H9 (cell line): ENCODE data around the gene C16orf78. TPM values are rescaled to one million over a fixed set of nuclear protein-coding genes. Genes with fewer than 3 reads are reported as not detected.

Experiments used
- DNase-seq: peaks from one replicate; pipeline ENCODE4 v3.0.0-alpha.2; 2017
- H2AFZ ChIP-seq: one replicate; pipeline ENCODE4 v1.6.1; 2013; ENCODE audit warnings: mild to moderate bottlenecking, low read length, control low read depth, moderate library complexity
- H2AK5ac ChIP-seq: 2 replicates; pipeline ENCODE4 v1.6.1; 2013; ENCODE audit warnings: low read length, control low read depth, mixed read lengths; ENCODE audit not compliant: insufficient read length
- H2BK120ac ChIP-seq: one replicate; pipeline ENCODE4 v1.6.1; 2013; ENCODE audit warnings: low read depth, mild to moderate bottlenecking, low read length, control low read depth, inconsistent platforms; ENCODE audit not compliant: poor library complexity, severe bottlenecking
- H2BK12ac ChIP-seq: 2 replicates; pipeline ENCODE4 v1.6.1; 2013; ENCODE audit warnings: low read length, control low read depth, mixed read lengths, low read depth; ENCODE audit not compliant: insufficient read length
- H2BK15ac ChIP-seq: 2 replicates; pipeline ENCODE4 v1.6.1; 2013; ENCODE audit warnings: low read depth, low read length, control low read depth
- H2BK20ac ChIP-seq: one replicate; pipeline ENCODE4 v1.6.1; 2013; ENCODE audit warnings: low read depth, mild to moderate bottlenecking, low read length, control low read depth, inconsistent platforms; ENCODE audit not compliant: poor library complexity, severe bottlenecking
- H2BK5ac ChIP-seq: 2 replicates; pipeline ENCODE4 v1.6.1; 2013; ENCODE audit warnings: low read length, control low read depth, mixed read lengths; ENCODE audit not compliant: insufficient read length
- H3K14ac ChIP-seq: 2 replicates; pipeline ENCODE4 v1.6.1; 2013; ENCODE audit warnings: low read length, control low read depth; ENCODE audit not compliant: insufficient read depth
- H3K18ac ChIP-seq: 2 replicates; pipeline ENCODE4 v1.6.1; 2013; ENCODE audit warnings: low read depth, mild to moderate bottlenecking, mixed read lengths, low read length, control low read depth; ENCODE audit not compliant: insufficient read length
- H3K23ac ChIP-seq: 2 replicates; pipeline ENCODE4 v1.6.1; 2013; ENCODE audit warnings: low read length, control low read depth, mixed read lengths, low read depth; ENCODE audit not compliant: insufficient read length
- H3K23me2 ChIP-seq: 2 replicates; pipeline ENCODE4 v1.6.1; 2013; ENCODE audit warnings: low read depth, mild to moderate bottlenecking, mixed read lengths, low read length, control low read depth; ENCODE audit not compliant: insufficient read length, poor library complexity, severe bottlenecking
- H3K27ac ChIP-seq: 2 replicates; pipeline ENCODE4 v1.5.1; 2013; ENCODE audit warnings: low read length, control low read depth, mixed read lengths, low read depth; ENCODE audit not compliant: insufficient read length
- H3K27me3 ChIP-seq: 2 replicates; pipeline ENCODE4 v1.6.1; 2013; ENCODE audit warnings: low read length, control low read depth, inconsistent platforms; ENCODE audit not compliant: insufficient read depth
- H3K4ac ChIP-seq: 2 replicates; pipeline ENCODE4 v1.6.1; 2013; ENCODE audit warnings: low read depth, mild to moderate bottlenecking, control low read depth, inconsistent platforms, low read length, moderate library complexity
- H3K4me1 ChIP-seq: 2 replicates; pipeline ENCODE4 v1.6.1; 2013; ENCODE audit warnings: low read length, control low read depth, inconsistent platforms; ENCODE audit not compliant: insufficient read depth
- H3K4me2 ChIP-seq: 2 replicates; pipeline ENCODE4 v1.6.1; 2013; ENCODE audit warnings: low read length, control low read depth, mixed read lengths; ENCODE audit not compliant: insufficient read length, insufficient read depth
- H3K56ac ChIP-seq: 2 replicates; pipeline ENCODE4 v1.6.1; 2013; ENCODE audit warnings: low read depth, mild to moderate bottlenecking, mixed read lengths, low read length, control low read depth; ENCODE audit not compliant: insufficient read length
- H3K79me1 ChIP-seq: 2 replicates; pipeline ENCODE4 v1.6.1; 2013; ENCODE audit warnings: low read depth, mild to moderate bottlenecking, moderate library complexity, low read length, control low read depth, inconsistent platforms; ENCODE audit not compliant: insufficient read depth, poor library complexity, severe bottlenecking
- H3K79me2 ChIP-seq: 2 replicates; pipeline ENCODE4 v1.6.1; 2013; ENCODE audit warnings: low read length, control low read depth, inconsistent platforms; ENCODE audit not compliant: insufficient read depth
- H3K9ac ChIP-seq: 2 replicates; pipeline ENCODE4 v1.6.1; 2013; ENCODE audit warnings: low read length, control low read depth, mixed read lengths; ENCODE audit not compliant: insufficient read length; ENCODE audit errors: extremely low read depth
- H3K9me3 ChIP-seq: one replicate; pipeline ENCODE4 v1.6.1; 2013; ENCODE audit warnings: low read depth, low read length, inconsistent platforms; ENCODE audit not compliant: control insufficient read depth
- H3T11ph ChIP-seq: one replicate; pipeline ENCODE4 v1.6.1; 2013; ENCODE audit warnings: mild to moderate bottlenecking, low read length, control low read depth, inconsistent platforms
- H4K20me1 ChIP-seq: one replicate; pipeline ENCODE4 v1.6.1; 2013; ENCODE audit not compliant: control insufficient read depth, insufficient read length, insufficient read depth
- H4K5ac ChIP-seq: 2 replicates; pipeline ENCODE4 v1.6.1; 2013; ENCODE audit warnings: low read depth, mild to moderate bottlenecking, mixed read lengths, low read length, control low read depth; ENCODE audit not compliant: insufficient read length
- H4K8ac ChIP-seq: replicated peaks from 2 replicates; pipeline ENCODE4 v1.6.1; 2013; ENCODE audit warnings: low read length, control low read depth, mixed read lengths, low read depth; ENCODE audit not compliant: insufficient read length
- H4K91ac ChIP-seq: 2 replicates; pipeline ENCODE4 v1.6.1; 2013; ENCODE audit warnings: low read depth, mild to moderate bottlenecking, moderate library complexity, mixed read lengths, low read length, control low read depth; ENCODE audit not compliant: insufficient read length
- H3K27ac Mint-ChIP-seq, 3 experiments: 2 replicates in 2 of 3; 3 replicates in 1 of 3; pipeline ENCODE4 v1.8.0; 2020 to 2021; ENCODE audit warnings: mixed read lengths in 3 of 3, mild to moderate bottlenecking in 1 of 3, moderate library complexity in 1 of 3
- H3K27me3 Mint-ChIP-seq: 2 replicates; pipeline ENCODE4 v1.8.0; 2021; ENCODE audit warnings: low read depth, mild to moderate bottlenecking, moderate library complexity, mixed read lengths
- H3K36me3 Mint-ChIP-seq, 3 experiments: 2 replicates in 2 of 3; 3 replicates in 1 of 3; pipeline ENCODE4 v1.8.0; 2020 to 2021; ENCODE audit warnings: low read depth in 3 of 3, mixed read lengths in 3 of 3; ENCODE audit not compliant: insufficient read depth in 1 of 3
- H3K4me1 Mint-ChIP-seq, 2 experiments: 2 replicates each; pipeline ENCODE4 v1.8.0; 2020; ENCODE audit warnings: mixed read lengths in 2 of 2
- H3K4me3 Mint-ChIP-seq, 2 experiments: 2 replicates in 1 of 2; 3 replicates in 1 of 2; pipeline ENCODE4 v1.8.0; 2020 to 2021; ENCODE audit warnings: mild to moderate bottlenecking in 2 of 2, mixed read lengths in 2 of 2, moderate library complexity in 1 of 2
- H3K9me3 Mint-ChIP-seq, 2 experiments: 2 replicates in 1 of 2; 3 replicates in 1 of 2; pipeline ENCODE4 v1.8.0; 2020; ENCODE audit warnings: mild to moderate bottlenecking in 2 of 2, mixed read lengths in 2 of 2, moderate library complexity in 1 of 2
- WGBS: extraction: QIAGEN DNeasy Blood & Tissue Kit; methylation state at CpG from one replicate; pipeline ENCODE4 v1.1.7; 2013; ENCODE audit warnings: missing lambda C conversion rate, low lambda C conversion rate, mixed read lengths; ENCODE audit not compliant: insufficient read length; ENCODE audit errors: extremely low coverage; 5-methylcytosine and 5-hydroxymethylcytosine counted together
- total RNA-seq: library from RNA; stranded (reverse); gene quantifications from 2 replicates; pipeline ENCODE4 v1.2.1, GENCODE V29; 2021
- TF ChIP-seq, protein P1 (sequence below): fragments of 200-600 bp; sonication (generic); conservative IDR thresholded peaks from 3 replicates; pipeline ENCODE4 v1.8.0; 2021; ENCODE audit warnings: antibody characterized with exemption, mild to moderate bottlenecking

Gene C16orf78
- total RNA-seq, 1 experiment from 2014 or later, result not detected

DNA sequence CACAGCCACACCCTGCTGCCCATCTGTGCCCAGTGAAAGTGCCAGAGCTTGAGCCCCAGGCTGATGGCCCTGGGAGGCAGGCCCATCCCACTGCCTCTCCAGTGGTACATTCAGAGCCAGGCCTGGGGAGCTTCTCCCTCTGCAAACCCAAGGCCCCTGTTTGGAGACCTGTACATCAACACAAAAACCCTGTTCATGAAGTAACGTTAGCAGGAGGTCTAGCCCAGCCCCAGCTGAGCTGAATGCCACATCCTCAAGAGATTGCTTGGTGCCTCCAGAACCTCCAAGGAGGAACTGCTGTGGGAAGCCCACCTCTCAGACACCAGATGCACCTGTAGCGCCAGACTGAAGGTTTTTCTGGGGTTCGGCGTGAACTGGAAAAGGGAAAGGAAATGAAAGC is 31.5 kb downstream of the C16orf78 start:
- Histone ChIP-seq H3K14ac (no peak overlapping the region), H3K56ac (no peak overlapping the region), H2BK20ac (no peak overlapping the region), H3K79me2 (no peaks in the 10 kb centered on the region), H3K9me3 (no peaks in the 10 kb centered on the region), H2AK5ac (no peak overlapping the region), H2BK5ac (no peak overlapping the region), H3T11ph (no peak overlapping the region), H3K9ac (no peak overlapping the region), H4K20me1 (no peaks in the 10 kb centered on the region), H2BK12ac (no peak overlapping the region), H3K4ac (no peak overlapping the region), H3K23me2 (no peaks in the 10 kb centered on the region), H3K4me1 (no peaks in the 10 kb centered on the region), H3K18ac (no peak overlapping the region), H3K79me1 (no peaks in the 10 kb centered on the region), H3K23ac (no peak overlapping the region), H4K5ac (no peak overlapping the region), H4K91ac (no peak overlapping the region), H2AFZ (no peak overlapping the region), H2BK15ac (no peak overlapping the region), H4K8ac (no peak overlapping the region), H3K27ac (no peak overlapping the region), H2BK120ac (no peak overlapping the region), H3K27me3 (no peaks in the 10 kb centered on the region), H3K4me2 (no peak overlapping the region)
- Mint-ChIP-seq H3K4me1 (peaks cover 0 to 4% of the 10 kb centered on the region in 2 experiments; a peak in 2 of 4 replicates), H3K27ac (no peak overlapping the region), H3K4me3 (no peak overlapping the region), H3K9me3 (peaks cover 11 to 12% of the 10 kb centered on the region in 2 experiments), H3K36me3 (peaks cover 2 to 5% (median 4%) of the 10 kb centered on the region in 3 experiments; a peak in 4 of 7 replicates), H3K27me3 (peaks cover 4% of the 10 kb centered on the region)
- TF ChIP-seq, protein P1, sequence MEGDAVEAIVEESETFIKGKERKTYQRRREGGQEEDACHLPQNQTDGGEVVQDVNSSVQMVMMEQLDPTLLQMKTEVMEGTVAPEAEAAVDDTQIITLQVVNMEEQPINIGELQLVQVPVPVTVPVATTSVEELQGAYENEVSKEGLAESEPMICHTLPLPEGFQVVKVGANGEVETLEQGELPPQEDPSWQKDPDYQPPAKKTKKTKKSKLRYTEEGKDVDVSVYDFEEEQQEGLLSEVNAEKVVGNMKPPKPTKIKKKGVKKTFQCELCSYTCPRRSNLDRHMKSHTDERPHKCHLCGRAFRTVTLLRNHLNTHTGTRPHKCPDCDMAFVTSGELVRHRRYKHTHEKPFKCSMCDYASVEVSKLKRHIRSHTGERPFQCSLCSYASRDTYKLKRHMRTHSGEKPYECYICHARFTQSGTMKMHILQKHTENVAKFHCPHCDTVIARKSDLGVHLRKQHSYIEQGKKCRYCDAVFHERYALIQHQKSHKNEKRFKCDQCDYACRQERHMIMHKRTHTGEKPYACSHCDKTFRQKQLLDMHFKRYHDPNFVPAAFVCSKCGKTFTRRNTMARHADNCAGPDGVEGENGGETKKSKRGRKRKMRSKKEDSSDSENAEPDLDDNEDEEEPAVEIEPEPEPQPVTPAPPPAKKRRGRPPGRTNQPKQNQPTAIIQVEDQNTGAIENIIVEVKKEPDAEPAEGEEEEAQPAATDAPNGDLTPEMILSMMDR, result no peak
- WGBS, result no CpG with 5 or more reads among the region's 4 CpGs
- no peak for DNase-seq
